NCI-H1436 (cell line): ENCODE measurements around the gene MTERF4.
A peak's percentile ranks its signal among the peaks of the same experiment; 100 is the strongest.

ENCODE experiments used
- DNase-seq: peaks from one replicate; lab custom pipeline; 2025; lab: John Stamatoyannopoulos, UW

MTERF4 gene

DNA sequence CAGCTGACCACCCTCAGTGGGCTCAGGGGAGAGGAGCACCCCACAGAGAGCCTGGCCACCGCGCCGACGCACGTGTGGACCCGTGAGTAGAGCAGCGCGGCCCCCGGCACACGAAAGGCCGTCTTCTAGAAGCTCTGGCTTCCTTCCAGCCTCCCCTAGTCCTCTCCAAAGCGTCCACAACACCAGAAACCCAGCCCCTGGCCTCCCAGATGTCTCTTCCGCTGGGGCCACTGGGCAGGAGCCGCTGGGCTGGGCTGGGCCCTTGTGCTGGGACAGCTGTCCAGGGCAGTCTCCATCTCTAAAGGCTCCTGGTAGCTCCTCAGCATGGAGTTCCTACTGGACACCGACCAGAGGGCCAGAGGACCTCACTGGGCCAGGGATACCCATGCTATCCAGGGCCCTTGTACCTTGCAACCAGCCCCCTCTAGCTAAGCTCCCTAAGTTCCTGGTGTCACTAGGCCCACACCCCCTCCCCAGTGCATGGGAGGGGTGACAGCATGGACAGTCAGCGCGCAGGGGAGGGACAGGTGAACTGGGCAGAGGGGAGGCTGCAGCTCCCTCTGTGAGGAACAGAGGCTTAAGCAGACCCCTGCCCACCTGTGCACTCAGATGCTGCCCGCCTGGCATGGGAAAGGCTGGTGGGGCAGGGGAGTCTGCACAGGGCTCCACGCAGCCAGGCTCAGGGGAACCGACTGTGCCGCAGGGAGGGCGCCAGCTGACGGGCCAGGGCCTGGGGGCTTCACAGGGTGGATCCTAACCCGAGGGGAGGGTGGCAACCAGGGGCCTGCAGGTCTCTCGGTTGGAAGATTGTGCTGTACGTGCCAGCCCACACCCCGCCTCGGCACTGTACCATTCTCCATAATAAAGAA, 32.9 kb downstream of the MTERF4 start:
- no peak for DNase-seq

GRCh38 chr2:241068136-241068941, 33.7 kb downstream of the MTERF4 start:
- no peak for DNase-seq

DNA sequence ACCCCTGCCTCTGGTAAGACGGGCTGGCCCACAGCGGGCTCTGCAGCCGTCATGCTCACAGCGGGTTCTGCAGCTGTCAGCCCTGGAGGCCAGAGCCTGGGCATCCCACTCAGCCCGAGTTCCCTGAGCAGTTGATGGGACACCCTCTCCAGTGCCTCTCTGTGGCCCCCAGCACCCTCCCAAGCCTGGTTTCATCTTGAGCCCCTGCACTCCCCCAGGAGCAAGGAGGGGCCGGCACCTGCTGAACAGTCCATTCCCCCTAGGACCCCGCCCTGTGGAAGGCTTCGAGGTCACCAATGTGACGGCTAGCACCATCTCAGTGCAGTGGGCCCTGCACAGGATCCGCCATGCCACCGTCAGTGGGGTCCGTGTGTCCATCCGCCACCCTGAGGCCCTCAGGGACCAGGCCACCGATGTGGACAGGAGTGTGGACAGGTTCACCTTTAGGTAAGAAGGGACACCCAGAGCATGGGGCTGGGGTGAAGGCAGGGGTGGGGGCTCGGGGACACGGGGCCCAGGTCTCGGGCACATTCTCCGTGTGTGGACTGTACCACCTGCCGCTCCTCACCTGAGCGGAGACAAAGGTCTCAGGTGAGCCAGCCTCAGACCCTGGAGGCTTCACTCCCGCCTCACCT, 34.5 kb downstream of the MTERF4 start:
- no peak for DNase-seq

GRCh38 chr2:241066893-241067341, 35.2 kb downstream of the MTERF4 start:
- no peak for DNase-seq

DNA sequence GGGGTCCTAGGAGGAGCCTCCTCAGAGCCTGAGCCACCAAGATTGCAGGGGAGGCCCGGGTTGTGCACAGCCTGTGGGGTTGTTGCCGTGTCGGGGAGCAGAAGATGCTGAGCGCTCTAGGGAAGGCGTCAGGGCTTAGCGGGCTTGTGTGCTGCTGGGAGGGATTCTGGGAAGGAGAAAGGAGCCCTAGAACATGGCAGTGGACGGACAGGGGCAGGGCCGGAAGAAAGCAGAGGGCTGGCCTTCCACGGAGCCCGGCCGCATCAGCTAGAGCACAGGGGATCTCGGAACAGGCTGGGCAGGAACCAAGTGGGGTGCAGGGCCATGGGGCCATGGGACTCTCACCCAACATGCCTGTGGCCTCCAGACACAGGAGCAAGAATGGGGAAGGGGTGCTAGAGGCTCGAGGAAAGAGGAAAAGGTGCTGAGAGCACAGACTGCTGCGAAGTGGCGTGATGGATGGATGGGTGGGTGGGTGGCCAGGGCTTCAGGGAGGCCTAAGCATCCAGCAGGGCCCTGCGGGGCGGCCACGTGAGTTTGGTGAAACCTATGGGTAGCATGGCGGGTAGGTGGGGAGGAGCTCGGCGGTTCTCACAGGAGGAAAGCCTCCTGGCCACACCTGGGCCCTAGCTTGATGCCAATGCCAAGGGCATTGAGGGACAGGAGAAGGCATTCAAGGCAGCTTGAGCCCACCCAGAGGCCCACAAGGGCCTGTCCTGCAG, 35.8 kb downstream of the MTERF4 start:
- DNase-seq = no peak

- DNase-seq = no peak
Observed at GRCh38 chr2:241065355-241065803, 36.7 kb downstream of the MTERF4 start.

DNA sequence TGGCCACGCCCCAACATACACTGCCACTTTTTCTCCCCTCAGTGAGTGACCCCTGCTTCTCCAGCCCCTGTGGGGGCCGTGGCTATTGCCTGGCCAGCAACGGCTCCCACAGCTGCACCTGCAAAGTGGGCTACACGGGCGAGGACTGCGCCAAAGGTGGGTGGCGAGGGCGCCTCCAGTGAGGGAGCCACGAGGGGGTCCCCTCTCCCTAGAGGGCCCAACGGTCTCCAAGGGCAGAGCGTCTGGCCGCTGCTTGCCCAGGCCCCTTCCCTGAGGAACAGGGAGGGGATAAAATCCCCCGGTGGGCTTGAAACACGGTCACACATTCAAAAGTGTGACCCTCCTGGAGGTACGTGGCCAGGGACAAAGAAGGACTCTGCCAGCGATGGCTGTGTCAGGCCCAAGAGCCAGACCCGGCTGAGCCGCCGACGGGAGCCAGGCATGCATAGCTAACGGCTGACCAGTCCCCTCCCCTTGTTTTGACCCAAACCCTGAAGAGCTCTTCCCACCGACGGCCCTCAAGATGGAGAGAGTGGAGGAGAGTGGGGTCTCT, 37.2 kb downstream of the MTERF4 start:
- no peak for DNase-seq

GRCh38 chr2:241064008-241064801, 37.9 kb downstream of the MTERF4 start:
- DNase-seq = peak; percentile 36

GRCh38 chr2:241063587-241063986, 38.5 kb downstream of the MTERF4 start:
- no peak for DNase-seq

- no peak for DNase-seq
Observed at GRCh38 chr2:241063093-241063551, 39.0 kb downstream of the MTERF4 start.

- DNase-seq = no peak
Observed at GRCh38 chr2:241062389-241063092, 39.5 kb downstream of the MTERF4 start.

GRCh38 chr2:241061275-241061674, 40.8 kb downstream of the MTERF4 start:
- no peak for DNase-seq

DNA sequence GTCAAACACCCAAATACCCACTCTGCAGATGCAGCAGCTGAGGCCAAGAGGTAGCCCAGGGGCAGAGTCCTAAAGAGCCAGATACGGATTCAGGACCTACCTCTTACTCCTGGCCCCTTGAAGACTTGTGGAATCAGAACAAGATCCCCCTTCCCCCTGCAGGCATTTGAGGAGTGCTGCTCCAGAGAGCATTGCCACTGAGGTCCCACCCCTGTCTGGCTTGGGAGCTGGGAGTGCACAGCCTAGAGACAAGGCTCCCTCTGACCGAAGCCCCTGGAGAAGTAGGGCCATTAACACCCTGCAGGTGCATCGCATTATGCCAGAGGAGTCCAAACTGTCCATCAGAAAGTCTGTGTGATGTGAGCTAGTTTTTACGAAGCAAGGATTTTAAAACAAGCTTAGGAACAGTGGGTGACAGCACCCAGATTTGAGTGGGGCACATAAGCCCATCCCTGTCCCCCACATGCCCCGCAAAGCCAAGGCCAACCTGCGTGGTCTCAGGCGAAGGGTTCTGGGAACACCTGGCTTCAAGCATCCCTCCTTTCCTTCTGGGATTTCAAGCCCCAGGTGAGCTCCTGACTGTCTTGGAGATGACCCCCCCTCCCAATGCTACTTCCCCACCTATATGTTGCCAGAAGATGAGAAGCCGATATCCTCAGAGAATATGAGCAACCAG, 48.4 kb downstream of the MTERF4 start:
- no peak for DNase-seq

- DNase-seq = no peak
Observed at GRCh38 chr2:241052677-241053360, 49.3 kb downstream of the MTERF4 start.

- no peak for DNase-seq
Observed at GRCh38 chr2:241051578-241052487, 50.3 kb downstream of the MTERF4 start.

DNA sequence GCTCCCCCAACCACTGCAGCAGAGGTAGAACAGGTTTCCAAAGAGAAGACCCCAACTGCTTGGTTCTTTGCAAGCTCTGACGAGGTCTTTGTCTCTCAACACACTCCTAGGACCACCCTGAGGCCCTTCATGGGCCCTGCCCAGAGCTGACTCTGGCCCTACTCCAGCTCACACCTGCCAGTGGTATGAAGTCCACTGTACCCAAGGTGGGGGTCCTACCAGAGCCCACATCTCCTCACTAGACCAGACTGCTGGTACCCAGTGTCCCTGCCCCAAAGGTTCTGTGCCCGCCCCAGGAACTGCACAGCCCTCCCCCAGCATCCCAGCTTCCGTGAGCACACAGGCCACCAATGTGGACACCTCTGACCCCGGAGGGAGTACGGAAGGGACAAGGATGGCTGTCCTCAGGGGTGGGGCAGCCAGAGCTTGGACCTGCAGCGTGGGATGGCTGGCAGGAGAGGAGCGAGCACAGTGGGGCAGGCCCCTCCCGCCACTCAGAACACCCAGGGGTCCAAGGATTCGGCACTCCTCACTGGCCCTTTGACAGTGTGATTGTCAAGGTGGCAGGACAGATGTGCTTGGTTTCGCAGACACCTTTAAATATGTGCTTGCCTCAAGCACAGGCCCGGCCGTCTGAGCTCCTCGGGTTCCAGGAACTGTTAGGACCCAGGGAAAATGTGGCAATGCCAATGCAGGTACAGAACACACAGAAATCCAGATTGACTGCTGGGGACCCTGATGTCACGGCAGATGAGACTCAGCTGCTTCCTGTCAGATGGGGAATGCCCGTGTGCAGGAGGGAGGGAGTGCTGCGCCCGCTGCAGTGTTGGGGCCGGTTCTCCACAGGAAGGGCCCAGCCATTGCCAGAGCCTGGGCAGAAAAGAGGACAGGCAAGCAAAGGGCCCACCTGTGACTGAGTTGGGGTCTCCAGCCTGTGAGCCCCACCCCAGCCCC, 51.2 kb downstream of the MTERF4 start:
- DNase-seq = no peak
